ENCODE data around the gene EXT2.

Gene EXT2

GRCh38 chr11:44162004-44162403 lies 66.5 kb downstream of the EXT2 start:
- no peak overlapping the region for H3K4me3 ChIP-seq (ENCODE audit: low read depth, low read length)

- H3K4me3 ChIP-seq (ENCODE audit: low read depth, low read length), result no peak overlapping the region
Observed at GRCh38 chr11:44162662-44163061, 67.2 kb downstream of the EXT2 start.

GRCh38 chr11:44165432-44165831 lies 70.0 kb downstream of the EXT2 start:
- no peak overlapping the region for H3K4me3 ChIP-seq (ENCODE audit: low read depth, low read length)

- no peak overlapping the region for H3K4me3 ChIP-seq (ENCODE audit: low read depth, low read length)
Observed at GRCh38 chr11:44167046-44167445, 71.6 kb downstream of the EXT2 start.

- no peak overlapping the region for H3K4me3 ChIP-seq (ENCODE audit: low read depth, low read length)
Observed at GRCh38 chr11:44171518-44171917, 76.0 kb downstream of the EXT2 start.

- H3K4me3 ChIP-seq (ENCODE audit: low read depth, low read length), result no peak overlapping the region
Observed at GRCh38 chr11:44172966-44173365, 77.5 kb downstream of the EXT2 start.

- no peak overlapping the region for H3K4me3 ChIP-seq (ENCODE audit: low read depth, low read length)
Observed at GRCh38 chr11:44174842-44175241, 79.4 kb downstream of the EXT2 start.

- H3K4me3 ChIP-seq (ENCODE audit: low read depth, low read length), result no peak overlapping the region
Observed at GRCh38 chr11:44176546-44177213, 81.2 kb downstream of the EXT2 start.

GRCh38 chr11:44177905-44178304 lies 82.4 kb downstream of the EXT2 start:
- no peak overlapping the region for H3K4me3 ChIP-seq (ENCODE audit: low read depth, low read length)

- H3K4me3 ChIP-seq (ENCODE audit: low read depth, low read length), result no peak overlapping the region
Observed at GRCh38 chr11:44178381-44178780, 82.9 kb downstream of the EXT2 start.

GRCh38 chr11:44179173-44179572 lies 83.7 kb downstream of the EXT2 start:
- no peak overlapping the region for H3K4me3 ChIP-seq (ENCODE audit: low read depth, low read length)

- no peak overlapping the region for H3K4me3 ChIP-seq (ENCODE audit: low read depth, low read length)
Observed at GRCh38 chr11:44180107-44180506, 84.6 kb downstream of the EXT2 start.

- no peak overlapping the region for H3K4me3 ChIP-seq (ENCODE audit: low read depth, low read length)
Observed at GRCh38 chr11:44185522-44185921, 90.0 kb downstream of the EXT2 start.

- no peak overlapping the region for H3K4me3 ChIP-seq (ENCODE audit: low read depth, low read length)
Observed at GRCh38 chr11:44186321-44186930, 90.9 kb downstream of the EXT2 start.

GRCh38 chr11:44188643-44189042 lies 93.2 kb downstream of the EXT2 start:
- no peak overlapping the region for H3K4me3 ChIP-seq (ENCODE audit: low read depth, low read length)

GRCh38 chr11:44189986-44190882 lies 94.8 kb downstream of the EXT2 start:
- no peak overlapping the region for H3K4me3 ChIP-seq (ENCODE audit: low read depth, low read length)

- no peak overlapping the region for H3K4me3 ChIP-seq (ENCODE audit: low read depth, low read length)
Observed at GRCh38 chr11:44190883-44191230, 95.4 kb downstream of the EXT2 start.

- H3K4me3 ChIP-seq (ENCODE audit: low read depth, low read length), result no peak overlapping the region
Observed at GRCh38 chr11:44191322-44192016, 96.0 kb downstream of the EXT2 start.

GRCh38 chr11:44192017-44192385 lies 96.5 kb downstream of the EXT2 start:
- no peak overlapping the region for H3K4me3 ChIP-seq (ENCODE audit: low read depth, low read length)

- no peak overlapping the region for H3K4me3 ChIP-seq (ENCODE audit: low read depth, low read length)
Observed at GRCh38 chr11:44192462-44193100, 97.1 kb downstream of the EXT2 start.

GRCh38 chr11:44193856-44194255 lies 98.4 kb downstream of the EXT2 start:
- no peak overlapping the region for H3K4me3 ChIP-seq (ENCODE audit: low read depth, low read length)

Data from iPS-11a (cell line).